Choroid plexus epithelial cell (primary cell): ENCODE results near the gene PRKN.
"Not testable (repeated sequence)": the region's sequence is repeated elsewhere in the genome, so short reads cannot be mapped to it uniquely, and the experiment has no call there.

Source experiments
- DNase-seq: peaks from one replicate; pipeline ENCODE4 v3.0.0-alpha.2; 2010; ENCODE audit warnings: low read depth
- H3K4me3 ChIP-seq: 2 replicates; pipeline ENCODE4 v1.5.1; 2011; ENCODE audit warnings: low read depth, mild to moderate bottlenecking, control low read depth, low read length, moderate library complexity
- CTCF ChIP-seq: conservative IDR thresholded peaks from 2 replicates; pipeline ENCODE4 v1.5.1; 2011; ENCODE audit warnings: low read depth, mild to moderate bottlenecking, control low read depth, inconsistent platforms, low read length, moderate library complexity

The PRKN gene

GRCh38 chr6:161828355-161828754 lies 899.2 kb downstream of the PRKN start:
- no peak for DNase-seq
- no peak for TF ChIP-seq CTCF
- H3K4me3 ChIP-seq: no peak overlapping the region

- no peak for DNase-seq
- TF ChIP-seq CTCF: no peak
These were observed 901.1 kb downstream of the PRKN start for GRCh38 chr6:161826512-161826911.

GRCh38 chr6:161822204-161822603 lies 905.4 kb downstream of the PRKN start:
- not testable (repeated sequence) for H3K4me3 ChIP-seq, DNase-seq

More at GRCh38 chr6:161826512-161826911, 901.1 kb downstream of the PRKN start:
- H3K4me3 ChIP-seq: no peak overlapping the region

DNA sequence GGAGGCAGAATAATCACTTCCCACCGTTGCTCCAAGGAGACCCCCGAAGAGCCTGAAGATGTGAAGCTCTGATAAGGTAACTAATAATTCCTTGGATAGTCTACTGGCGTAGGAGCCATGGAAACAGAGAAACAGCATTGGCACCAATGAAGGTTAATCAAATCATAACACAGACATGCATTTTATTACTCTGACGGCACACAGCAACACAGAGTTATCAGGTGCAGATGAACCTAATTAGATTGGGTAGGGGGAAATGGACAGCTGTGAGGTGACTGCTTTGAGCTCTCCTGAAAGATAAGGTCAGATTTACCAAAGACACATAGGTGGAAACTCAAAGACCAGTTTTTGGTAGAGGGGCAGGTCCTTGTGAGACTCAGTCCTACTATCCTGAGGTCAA lies 909.7 kb downstream of the PRKN start:
- no peak for DNase-seq
- no peak overlapping the region for H3K4me3 ChIP-seq
- no peak for TF ChIP-seq CTCF

- no peak for DNase-seq
- no peak overlapping the region for H3K4me3 ChIP-seq
- TF ChIP-seq CTCF: no peak
These were observed 911.6 kb downstream of the PRKN start for GRCh38 chr6:161815965-161816364.

- DNase-seq: no peak
- H3K4me3 ChIP-seq: no peak overlapping the region
- no peak for TF ChIP-seq CTCF
These were observed 914.4 kb downstream of the PRKN start for GRCh38 chr6:161813156-161813555.

GRCh38 chr6:161809971-161810370 lies 917.6 kb downstream of the PRKN start:
- TF ChIP-seq CTCF: no peak
- no peak for DNase-seq
- no peak overlapping the region for H3K4me3 ChIP-seq

GRCh38 chr6:161804838-161805237 lies 922.7 kb downstream of the PRKN start:
- TF ChIP-seq CTCF: no peak
- DNase-seq: peak; percentile 68
- no peak overlapping the region for H3K4me3 ChIP-seq
